Femur (tissue), 1 donor: Measurements from ENCODE around the gene LBH.

Experiments used
- DNase-seq: peaks from one replicate; pipeline ENCODE4 v3.0.0-alpha.2; 2017

Gene LBH

GRCh38 chr2:30231212-30231995 is at the start of gene LBH:
TSS of gene LBH (plus strand) at chr2:30231534. CDS start at chr2:30231739, 205 bp downstream.
- DNase-seq = peak; percentile 95

GRCh38 chr2:30184035-30184434 is 47.3 kb upstream of the LBH start:
- DNase-seq = no peak

- DNase-seq = no peak
Measured at GRCh38 chr2:30185178-30185577, 46.2 kb upstream of the LBH start.

- DNase-seq = no peak
Measured at GRCh38 chr2:30188292-30188691, 43.0 kb upstream of the LBH start.

GRCh38 chr2:30190637-30191036 is 40.7 kb upstream of the LBH start:
- no peak for DNase-seq

- no peak for DNase-seq
Measured at GRCh38 chr2:30191107-30191506, 40.2 kb upstream of the LBH start.

- DNase-seq = peak; percentile 23
Measured at GRCh38 chr2:30191819-30192271, 39.5 kb upstream of the LBH start.

GRCh38 chr2:30192314-30192713 is 39.0 kb upstream of the LBH start:
- no peak for DNase-seq

GRCh38 chr2:30193104-30193681 is 38.1 kb upstream of the LBH start:
- DNase-seq = no peak

GRCh38 chr2:30194421-30194820 is 36.9 kb upstream of the LBH start:
- no peak for DNase-seq

- DNase-seq = no peak
Measured at GRCh38 chr2:30195016-30195415, 36.3 kb upstream of the LBH start.

GRCh38 chr2:30197570-30198192 is 33.7 kb upstream of the LBH start:
- DNase-seq = no peak

- no peak for DNase-seq
Measured at GRCh38 chr2:30201990-30202389, 29.3 kb upstream of the LBH start.

GRCh38 chr2:30203156-30203555 is 28.2 kb upstream of the LBH start:
- DNase-seq = no peak

GRCh38 chr2:30204281-30204680 is 27.1 kb upstream of the LBH start:
- DNase-seq = no peak

- DNase-seq = no peak
Measured at GRCh38 chr2:30205456-30205855, 25.9 kb upstream of the LBH start.

GRCh38 chr2:30206461-30207430 is 24.6 kb upstream of the LBH start:
- no peak for DNase-seq

- DNase-seq = peak; percentile 81
Measured at GRCh38 chr2:30208453-30208852, 22.9 kb upstream of the LBH start.

GRCh38 chr2:30209227-30209626 is 22.1 kb upstream of the LBH start:
- DNase-seq = no peak

GRCh38 chr2:30213326-30213725 is 18.0 kb upstream of the LBH start:
- DNase-seq = no peak

GRCh38 chr2:30213907-30214463 is 17.3 kb upstream of the LBH start:
- no peak for DNase-seq

GRCh38 chr2:30216157-30216556 is 15.2 kb upstream of the LBH start:
- DNase-seq = no peak
